ENCODE data around the gene MRGPRF.

DNA sequence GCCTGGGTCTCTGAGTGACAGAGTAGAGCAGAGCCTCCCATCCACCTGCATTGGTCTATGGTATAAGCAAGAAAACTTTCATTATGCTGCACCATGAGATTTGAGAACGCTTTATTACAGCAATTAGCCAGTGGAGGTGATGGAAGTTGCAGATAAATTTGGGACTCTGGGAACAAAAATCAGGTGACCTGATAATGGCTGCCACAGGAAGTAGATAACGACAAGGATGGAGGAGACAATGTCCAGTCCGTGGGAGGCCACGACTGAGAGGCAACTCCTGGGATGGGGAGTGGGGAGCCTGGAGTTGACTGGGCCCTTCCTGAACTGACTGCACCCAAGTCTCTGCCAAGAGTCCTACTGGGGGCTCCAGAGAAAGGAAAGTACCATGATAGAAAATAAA lies 37.0 kb downstream of the MRGPRF start:
- TF ChIP-seq, protein P1, sequence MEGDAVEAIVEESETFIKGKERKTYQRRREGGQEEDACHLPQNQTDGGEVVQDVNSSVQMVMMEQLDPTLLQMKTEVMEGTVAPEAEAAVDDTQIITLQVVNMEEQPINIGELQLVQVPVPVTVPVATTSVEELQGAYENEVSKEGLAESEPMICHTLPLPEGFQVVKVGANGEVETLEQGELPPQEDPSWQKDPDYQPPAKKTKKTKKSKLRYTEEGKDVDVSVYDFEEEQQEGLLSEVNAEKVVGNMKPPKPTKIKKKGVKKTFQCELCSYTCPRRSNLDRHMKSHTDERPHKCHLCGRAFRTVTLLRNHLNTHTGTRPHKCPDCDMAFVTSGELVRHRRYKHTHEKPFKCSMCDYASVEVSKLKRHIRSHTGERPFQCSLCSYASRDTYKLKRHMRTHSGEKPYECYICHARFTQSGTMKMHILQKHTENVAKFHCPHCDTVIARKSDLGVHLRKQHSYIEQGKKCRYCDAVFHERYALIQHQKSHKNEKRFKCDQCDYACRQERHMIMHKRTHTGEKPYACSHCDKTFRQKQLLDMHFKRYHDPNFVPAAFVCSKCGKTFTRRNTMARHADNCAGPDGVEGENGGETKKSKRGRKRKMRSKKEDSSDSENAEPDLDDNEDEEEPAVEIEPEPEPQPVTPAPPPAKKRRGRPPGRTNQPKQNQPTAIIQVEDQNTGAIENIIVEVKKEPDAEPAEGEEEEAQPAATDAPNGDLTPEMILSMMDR (conservative IDR thresholded peaks at IDR 0.05; ENCODE audit: low read depth, low read length), result no peak
- no peak for TF ChIP-seq EZH2phosphoT487 (IDR thresholded peaks at IDR 0.05; ENCODE audit: borderline replicate concordance, low read length)
